GDM1 (cell line): Measurements from ENCODE around the gene CHPF2.

Experiments
- DNase-seq: peaks from one replicate; lab custom pipeline; 2025; lab: John Stamatoyannopoulos, UW

Gene CHPF2

DNA sequence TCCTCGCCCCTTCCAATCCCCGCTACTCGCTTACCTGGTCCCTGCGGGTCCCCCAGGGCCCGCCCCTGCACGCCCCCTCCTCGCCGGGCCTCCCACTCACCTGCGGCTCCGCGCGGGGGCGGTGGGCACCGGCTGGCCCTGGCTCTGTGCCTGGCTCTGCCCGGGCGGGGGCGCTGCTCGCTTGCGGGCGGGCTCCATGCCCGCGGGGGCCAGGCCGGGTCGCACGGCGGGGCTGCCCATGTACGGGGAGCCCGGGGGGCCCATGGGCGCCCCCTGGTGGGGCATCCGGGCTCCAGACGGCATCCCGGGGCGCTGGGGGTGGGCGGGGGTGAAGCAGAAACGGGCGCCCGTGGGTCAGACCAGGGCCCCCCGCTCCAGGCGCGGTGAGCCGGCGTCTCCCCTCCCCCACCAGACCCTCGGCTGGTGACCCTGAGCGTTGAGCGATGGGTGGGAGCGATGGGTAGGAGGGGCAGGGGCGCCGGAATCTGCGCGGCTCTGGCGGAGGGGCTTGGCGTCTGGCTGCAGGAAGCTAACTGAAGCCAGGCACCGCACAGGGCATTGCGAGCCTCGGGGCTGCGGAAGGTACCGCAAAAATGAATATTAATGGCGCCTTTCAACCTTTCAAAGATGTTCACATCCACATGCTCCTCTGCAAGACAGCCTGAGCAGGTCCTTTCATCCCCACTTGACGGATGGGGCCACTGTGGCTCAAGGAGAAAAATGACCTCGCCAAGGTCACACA lies 13.2 kb downstream of the CHPF2 start:
- no peak for DNase-seq

DNA sequence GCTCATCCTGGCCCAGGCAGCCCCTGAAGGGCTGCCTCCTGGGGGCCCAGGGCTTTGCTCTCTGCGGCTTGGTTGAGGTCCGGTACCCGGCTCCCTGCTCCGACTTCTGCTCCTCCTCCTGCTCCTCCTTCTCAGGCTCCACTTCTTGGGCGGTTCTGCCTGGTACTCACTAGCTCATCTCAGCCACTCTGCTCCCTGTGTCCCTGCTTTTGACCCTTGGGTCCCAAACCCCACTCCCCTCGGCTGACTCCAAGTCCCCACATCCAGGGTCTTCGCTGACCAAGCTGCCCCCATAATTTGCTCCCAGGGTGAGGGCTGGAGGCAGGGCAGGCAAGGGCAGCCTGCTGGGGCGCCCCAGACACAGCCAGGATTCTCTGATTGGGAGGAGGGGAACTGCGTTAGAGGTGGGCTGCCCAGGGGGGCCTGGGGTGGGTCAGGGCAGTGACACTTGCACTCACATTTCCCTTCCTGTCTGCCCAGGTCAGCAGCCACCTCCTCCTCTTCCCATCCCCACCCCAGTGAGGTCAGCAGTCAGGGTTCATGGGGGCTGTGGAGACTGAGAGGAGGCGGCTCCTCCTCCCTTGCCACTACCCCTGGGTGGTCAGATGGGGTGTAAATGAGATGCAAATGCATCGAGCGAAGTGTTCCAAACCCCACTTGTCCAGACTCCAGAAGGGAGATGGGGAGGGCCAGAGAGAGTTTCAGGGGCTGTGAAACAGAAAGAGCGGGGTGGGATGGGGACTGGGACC lies 14.0 kb downstream of the CHPF2 start:
- DNase-seq: no peak

DNA sequence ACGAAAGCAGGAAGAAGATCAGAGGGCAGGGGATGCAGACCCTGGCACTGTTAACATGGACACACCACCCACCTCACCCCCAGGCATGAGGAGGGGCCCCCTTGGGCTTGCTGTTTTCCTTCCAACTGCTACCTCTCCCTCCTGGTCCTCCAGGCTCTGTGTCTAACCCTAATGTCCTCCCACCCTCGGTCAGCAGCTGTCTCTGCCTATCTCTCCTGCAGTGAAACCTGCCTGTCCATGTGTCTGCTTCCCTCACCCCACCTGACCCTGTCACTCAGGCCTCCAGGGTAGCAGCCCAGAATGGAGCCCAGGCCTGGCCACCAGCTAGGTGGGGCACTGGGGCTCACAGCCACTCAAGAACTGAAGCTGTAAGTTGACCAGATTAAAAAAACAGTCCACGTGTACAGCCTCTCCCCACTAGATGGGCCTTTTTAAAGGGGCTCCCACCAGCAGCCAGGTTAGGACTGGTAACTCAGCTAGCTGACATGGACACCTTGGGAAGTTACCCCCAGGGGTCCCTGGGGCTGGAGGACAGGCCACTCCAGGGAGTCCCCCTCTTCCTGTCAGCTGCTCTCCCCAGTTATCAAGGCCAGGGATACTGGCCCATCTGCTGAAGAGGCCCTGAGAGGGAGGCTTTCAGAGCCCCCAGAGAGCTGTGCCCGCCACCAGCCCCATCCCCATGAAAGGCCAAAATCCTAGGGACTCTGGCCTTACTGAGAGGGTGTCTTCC lies 14.7 kb downstream of the CHPF2 start:
- no peak for DNase-seq

DNA sequence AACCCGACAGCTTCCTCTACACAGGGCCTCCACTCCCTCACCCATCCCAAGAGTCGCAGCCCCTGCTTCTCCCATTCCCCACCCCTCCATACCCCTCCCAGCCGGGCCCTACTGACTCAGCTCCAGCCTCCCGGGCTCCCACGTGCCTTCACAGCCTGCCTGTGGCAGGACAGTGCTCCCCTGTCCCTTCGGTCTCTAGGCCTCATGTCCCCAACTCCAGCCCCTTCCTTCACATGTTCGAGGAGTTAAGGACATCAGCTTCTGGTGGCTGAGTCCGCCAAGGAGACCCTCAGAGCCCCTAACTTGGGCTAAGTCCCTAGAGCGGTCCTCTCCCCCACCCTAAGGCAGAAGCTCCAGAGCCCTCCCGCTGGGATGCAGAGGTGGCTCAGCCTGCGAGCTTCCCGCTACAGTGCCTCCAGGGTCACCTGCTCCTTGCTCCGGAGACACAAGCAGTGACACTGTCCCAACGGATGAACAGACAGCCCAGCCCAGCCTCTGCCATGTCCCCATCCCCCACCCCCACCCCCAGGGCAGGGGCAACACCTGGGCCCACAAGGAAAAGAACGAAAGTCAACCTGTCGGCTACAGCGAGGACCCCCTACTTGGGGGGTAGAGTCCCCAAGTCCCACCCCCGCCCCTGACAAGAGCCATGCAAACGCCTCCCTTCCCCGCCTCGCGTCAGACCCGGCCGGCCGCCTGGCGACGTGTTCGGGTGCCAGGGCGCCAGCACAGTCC lies 15.5 kb downstream of the CHPF2 start:
- DNase-seq: no peak

DNA sequence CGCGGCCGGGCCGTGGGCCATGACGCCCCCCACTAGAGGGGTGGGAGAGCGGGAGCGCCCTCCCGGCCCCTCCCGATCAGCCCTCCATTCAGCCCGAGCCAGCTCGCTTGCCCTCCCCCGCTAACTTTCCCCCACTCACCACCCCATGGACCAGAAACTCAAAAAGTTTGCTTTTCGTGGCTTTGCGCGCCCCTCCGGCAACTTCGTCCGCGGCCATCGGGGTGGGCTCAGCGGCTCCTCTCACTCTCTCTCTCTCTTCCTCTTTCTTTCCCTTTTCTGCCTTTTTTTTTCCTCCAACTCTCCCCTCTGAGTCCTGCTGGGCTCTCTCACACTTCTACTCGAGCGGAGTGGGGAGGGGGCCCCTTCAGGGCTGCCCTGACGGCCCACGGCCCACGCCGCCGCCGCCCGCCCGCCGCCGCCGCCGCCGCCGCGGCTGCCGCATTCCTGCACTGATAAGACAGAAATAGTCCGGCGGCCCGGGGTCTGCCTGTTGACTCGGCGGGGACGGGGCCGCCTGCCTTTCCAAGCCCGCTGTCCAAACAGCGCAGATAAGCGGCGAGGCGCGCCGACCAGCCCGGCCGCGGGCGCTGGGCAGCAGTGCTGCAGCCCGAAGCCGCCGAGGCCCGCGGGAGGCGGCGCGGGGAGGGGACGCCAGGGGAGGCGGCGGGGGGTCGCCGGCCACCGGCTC lies 16.2 kb downstream of the CHPF2 start, which contains the start of gene SMARCD3:
SMARCD3 (minus strand) TSS at position 349 of the 688 bp plus-strand sequence; CDS start at position 217, 132 bp downstream.
- DNase-seq: no peak

DNA sequence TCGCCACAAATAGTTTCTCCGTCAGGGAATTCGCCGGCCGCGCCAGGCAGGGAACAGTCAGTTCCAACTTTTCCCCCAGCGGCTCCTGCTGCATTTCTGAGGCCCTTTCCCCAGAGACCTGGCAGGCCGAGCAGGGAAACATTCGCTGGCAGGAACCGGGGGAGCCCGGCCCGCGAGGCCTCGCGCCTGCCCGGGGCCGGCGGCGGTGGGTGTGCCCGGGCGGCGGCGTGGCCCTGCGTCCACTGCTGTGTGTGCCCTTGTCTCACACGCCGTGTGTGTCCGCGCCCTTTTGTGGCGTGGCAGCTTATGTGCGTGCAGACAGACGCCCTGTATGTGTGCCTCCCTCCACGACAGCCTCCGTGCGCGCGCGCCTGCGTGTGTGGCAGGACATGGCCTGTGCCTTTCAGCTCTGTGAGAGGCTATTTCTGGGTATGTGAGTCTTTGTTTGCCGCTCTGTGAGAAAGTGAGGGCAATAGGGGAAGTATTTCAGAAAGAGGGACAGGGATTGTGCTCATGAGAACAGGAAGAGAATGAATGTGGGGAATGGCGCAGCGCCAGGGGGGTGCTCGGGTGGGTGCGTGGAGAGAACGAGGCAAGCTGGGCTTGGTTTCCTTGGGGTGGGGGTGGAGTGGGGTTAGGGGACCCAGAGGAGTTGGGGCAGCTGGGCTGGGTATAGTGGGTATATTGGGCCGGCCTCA lies 16.9 kb downstream of the CHPF2 start:
- DNase-seq: peak; percentile 22

DNA sequence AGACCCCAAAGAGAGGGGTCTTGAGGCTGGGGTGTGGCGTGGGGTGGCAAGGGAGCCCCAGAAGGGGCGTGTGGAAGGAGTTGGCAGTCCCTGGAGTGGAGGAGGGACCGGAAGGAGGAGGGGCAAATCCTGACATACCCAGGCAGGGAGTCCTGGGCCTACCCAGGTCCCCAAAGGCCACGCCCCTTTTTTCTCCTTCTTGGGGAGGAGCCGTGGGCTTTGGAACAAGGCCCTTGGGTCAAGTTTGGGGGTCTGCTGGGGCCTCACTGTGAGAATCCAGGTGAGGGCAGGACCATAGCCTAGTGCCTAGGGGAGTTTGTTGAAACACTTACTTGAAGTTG lies 17.4 kb downstream of the CHPF2 start:
- DNase-seq: no peak

DNA sequence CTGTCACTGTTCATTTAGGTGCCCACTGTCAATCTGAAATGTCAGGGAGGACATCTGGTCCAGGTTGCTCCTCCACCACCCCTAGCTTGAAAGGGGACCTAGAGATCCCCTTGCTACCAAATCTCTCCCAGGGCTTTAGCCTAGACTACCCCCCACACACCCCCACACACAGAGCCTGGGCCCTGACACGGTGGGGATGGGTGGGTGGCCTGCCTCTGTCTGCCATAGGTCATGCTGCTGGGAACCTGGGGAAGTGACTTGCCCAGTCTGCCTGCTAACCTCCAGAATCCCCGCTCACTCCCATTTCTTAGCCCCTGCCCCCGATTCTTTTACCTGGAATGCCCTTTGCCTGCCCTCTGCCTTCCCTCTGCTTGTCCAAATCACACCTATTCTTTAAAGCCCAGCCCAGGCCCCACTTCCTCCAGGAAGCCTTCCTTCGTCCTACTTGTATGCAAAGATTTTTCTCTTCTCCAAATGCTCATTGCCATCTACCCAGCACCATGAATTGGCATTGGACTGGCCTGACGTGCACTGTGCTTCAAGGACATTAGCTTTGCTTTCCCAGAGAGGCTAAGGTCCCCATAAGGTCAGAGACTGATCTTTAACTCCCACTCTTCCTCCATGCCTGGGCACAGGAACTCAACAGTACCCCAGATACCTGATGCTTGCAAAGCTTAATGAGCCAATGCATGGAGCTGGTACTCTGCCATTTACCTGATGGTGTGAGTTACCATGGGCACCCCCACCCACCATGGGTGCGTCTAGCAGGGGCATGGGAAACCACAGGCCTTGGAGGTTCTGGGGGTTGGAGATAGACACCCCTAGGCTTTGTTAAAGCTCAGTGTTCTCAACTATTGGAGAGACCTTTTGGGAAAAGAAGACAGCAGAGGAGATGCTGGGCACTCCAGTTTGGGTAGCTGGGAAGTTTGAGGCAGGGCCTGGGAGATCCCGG lies 18.2 kb downstream of the CHPF2 start:
- no peak for DNase-seq

DNA sequence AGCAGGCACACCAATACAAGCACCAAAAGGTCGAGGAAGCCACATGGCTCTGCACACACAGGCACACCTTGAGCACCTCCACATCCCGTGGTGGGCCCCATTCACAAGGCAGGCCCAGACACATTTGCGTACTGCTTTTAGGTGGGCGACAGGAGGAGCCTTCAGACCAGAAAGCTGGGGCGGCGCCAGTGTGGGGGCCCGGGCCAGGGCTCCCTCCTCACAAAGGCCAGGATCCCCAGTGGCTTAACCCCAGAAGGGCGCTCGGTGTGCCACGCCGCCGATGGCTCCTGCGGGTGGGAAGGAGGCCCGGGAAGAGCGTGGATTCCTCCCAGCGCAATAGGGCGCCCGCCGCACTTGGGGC lies 19.0 kb downstream of the CHPF2 start:
- no peak for DNase-seq

DNA sequence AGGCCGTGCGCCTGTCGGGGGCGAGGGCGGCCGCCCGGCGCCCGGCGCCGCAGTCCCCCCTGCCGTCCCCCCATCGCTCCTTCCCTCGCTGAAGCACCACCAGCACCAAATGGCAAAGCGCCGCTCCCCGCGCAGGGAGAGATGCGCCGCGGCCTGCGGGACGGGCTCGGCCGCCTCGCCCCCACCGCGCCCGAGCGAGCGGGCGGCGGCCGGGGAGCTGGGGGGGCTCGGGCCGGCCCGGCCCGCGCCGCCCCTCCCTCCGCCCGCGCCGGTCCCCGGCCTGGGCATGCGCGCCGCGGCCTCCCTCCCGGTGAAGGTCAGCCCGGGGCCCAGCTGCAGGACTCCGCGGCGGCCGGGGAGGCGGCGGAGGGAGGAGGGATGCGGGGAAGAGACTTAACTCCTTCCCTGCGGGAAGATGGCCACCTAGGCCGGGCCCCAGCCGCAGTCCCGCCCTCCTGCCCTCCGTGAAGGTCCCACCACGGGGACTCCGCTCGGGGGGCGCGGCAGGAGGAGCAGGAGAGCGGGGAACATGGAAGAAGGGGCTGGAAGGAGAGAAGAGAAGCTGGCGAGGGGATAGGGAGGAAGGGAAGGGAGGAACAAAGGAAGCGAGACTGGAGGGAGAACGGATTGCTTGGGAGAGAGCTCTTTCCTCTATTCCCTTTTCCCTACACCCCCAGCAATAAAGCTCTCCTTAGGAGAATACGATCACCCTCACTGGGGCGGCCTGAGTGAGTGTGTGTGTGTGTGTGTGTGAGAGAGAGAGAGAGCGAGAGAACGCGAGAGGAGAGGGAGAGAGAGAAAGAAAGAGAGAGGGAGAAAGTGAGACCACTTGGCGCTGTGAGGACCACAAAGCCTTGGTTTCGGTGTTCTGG lies 19.6 kb downstream of the CHPF2 start:
- no peak for DNase-seq

DNA sequence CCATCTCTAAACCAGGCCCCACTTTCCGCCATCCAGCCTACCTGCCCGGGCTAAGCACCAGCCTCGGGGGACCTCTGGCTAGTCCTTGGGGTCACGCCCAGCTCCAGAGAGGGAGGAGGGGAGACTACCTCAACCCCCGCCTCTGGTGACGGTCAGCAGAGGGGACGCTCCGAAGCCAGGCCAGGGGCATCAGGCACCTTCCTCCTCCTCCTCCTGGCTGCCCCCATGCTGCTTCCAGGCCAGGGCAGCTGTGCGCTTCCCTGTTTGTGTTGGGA lies 20.2 kb downstream of the CHPF2 start:
- no peak for DNase-seq

DNA sequence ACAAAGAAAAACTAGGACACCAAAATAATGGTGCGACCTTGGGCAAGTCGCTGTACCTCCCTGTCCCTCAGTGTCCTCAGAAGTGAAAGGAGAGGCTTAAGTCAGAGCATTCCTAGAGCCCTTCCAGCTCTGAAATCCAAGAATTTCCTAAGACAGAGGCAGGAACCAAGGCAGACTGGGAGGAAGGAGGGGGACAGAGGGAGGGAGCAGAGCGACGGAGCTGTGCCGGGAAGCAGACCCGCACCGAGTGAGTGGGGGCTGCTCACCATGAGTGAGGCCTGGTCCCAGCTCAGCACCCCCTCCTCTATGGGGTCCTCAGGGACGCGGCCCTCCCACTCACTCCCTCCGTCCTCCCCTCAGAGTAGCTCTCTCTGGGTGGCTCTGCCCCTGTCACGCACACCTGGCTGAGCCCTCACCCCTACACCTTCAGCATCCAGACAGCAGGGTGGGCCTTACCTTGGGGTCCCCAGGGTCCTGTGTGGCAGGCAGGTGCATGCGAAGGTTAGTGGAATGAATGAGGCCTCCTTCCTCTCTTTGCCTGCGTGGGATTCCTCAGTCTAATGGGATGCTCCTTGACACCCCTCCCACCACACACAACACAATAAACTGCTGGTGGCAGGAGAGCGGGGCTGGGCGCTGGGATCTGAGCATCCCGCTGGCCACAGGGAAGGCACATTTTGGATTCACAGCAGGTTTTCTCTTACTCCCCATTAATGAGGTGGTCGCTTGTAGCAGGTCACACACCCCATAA lies 20.9 kb downstream of the CHPF2 start:
- no peak for DNase-seq

DNA sequence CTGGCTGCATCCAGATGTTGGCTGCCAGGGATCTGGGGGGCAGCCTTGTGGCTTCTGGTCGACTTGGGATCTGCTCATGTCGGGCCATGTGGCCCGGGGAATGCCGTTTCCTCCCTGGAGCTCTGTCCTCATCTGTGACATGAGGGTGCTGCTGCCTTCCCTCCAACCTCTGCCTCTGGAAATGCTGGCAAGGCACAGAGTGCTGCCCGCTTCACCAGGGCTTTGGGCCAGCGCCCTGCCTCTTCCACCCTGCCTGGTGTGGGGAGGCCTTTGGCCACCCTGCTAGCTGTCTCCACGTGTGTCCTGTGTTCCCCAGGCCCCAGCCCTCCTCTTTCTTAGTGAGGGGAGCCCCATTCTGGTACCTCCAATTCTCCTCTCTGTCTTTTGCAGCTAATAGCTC lies 22.0 kb downstream of the CHPF2 start:
- DNase-seq: no peak

DNA sequence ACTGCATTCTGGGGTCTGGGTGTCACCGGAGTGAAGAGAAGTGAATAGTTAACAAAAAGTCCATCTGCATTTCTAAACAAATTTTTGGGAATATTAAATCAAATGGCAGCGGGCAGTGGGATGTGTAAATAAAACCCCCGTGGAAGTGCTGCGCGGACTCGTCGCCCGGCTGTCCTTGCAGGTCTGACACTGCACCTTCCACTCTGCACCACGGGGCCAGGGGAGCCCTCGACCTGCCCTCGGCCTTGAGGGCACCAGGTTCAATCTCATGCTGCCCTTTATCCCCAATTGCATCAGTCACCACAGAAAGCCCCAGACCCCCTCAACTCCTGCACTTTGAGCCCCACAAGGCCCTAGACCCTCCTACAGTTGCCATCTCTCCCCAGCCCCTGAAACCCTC lies 22.6 kb downstream of the CHPF2 start:
- no peak for DNase-seq

DNA sequence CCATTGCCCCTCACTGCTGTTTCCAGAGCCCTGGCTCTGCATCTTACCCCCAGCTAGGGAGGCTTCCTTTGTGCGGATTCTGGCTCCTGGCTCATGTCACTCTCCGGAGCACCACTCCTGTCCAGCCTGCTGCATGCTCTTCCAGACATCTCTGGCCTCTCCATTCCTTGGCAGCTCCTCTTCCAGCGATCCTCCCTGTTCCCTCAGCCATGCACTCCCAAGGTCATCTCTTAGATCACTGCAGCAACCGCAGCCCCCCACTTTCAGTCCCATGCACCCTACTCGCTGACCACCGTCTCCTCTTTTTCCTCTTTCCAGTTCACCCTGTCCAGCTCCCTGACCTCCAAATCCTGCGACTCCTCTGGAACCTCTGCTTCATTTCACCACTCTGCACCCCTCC lies 23.1 kb downstream of the CHPF2 start:
- DNase-seq: no peak

DNA sequence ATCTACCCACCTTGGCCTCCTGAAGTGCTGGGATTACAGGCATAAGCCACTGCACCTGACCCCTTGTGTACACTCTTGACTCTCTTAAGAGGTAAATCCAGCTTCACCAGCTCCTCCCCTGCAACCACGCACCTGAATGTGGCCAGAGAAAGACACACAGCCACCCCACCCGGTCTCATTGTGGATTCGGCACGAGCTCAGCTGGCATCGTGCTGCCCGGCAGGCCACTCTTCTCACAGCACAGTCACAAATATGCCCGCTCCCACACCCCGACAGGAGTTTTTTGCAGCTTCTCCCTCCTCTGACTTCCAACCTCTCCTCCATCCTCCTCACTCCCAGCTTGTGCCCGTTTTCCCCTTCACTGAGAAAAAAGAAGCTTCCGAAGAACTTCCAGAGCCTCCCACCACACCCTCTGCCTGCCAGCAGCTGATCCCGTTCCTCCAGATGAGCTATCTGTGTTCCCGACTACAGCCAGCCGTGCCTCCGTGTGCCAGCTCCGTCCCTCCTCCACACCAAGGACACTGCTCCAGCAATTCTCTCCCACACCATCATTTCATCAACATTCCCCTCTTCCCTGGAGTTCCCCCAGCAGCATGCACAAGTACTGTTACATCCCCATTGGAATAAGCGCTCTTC lies 24.2 kb downstream of the CHPF2 start:
- DNase-seq: no peak

DNA sequence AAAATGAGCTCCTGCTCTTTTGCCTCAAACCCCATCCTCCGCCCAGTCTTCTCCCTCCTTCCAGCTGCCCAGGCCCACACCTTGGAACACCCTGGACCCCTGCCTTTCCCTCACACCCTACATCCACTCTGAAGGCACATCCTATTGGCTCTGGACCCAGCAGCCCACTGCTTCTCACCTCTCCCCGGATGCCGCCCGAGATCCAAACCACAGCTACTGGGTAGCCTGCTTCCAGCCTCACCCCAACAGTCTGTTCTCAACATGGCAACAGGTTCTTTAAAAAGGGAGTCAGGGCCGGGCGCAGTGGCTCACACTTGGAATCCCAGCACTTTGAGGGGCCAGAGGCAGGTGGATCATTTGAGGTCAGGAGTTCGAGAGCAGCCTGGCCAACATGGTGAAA lies 25.7 kb downstream of the CHPF2 start:
- no peak for DNase-seq

DNA sequence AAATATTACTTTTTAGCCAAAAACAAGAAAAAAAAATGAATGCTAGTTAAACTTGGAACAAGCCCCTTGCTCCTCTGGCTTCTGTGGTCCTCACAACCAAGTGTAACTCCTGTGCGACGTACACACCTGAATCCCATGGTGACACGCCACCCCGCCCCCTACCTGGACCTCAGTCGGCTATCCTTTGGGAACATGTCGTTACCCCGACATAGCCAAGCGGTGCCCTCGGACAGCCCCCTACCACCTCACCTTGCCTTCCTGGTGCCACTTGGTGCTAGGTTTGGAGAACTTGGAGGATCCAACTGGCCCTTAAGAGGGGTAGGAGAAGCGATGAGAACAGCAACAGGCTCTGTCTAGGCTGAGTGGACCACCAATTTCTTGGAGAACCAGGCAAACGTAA lies 28.2 kb downstream of the CHPF2 start:
- DNase-seq: no peak
